Measurements from ENCODE around the gene FAM32A. TPM values are rescaled to one million over a fixed set of nuclear protein-coding genes. Genes with fewer than 3 reads are reported as not detected.

Gene FAM32A
- total and polyA plus RNA-seq, 7 donors = 26.3 to 133 (median 44.2) TPM

- no peaks in the 10 kb centered on the region for H3K4me1 ChIP-seq
- no peaks in the 10 kb centered on the region for H3K36me3 ChIP-seq (ENCODE audit: insufficient read depth in 1 of 2, low read depth in 1 of 2)
- intact Hi-C loops (cut with DNase I) = no loop called here
- ATAC-seq (no peak), DNase-seq (no peak)
- no peak overlapping the region for H3K4me3 ChIP-seq
- H3K9me3 ChIP-seq = no peaks in the 10 kb centered on the region
- H3K27ac ChIP-seq = no peak overlapping the region
- WGBS, 3 donors = 68 to 81% (median 73%) methylated on average over 5 of the region's 5 CpGs
- TF ChIP-seq CTCF (IDR thresholded peaks at IDR 0.05) = no peak
- H3K27me3 ChIP-seq (ENCODE audit: insufficient read depth in 3 of 3, low read length in 2 of 3) = peaks cover 0 to 4% (median 0%) of the 10 kb centered on the region in 3 donors
Observed at GRCh38 chr19:16146112-16146511, 39.1 kb upstream of the FAM32A start.

GRCh38 chr19:16148443-16149229, 36.6 kb upstream of the FAM32A start:
- Histone ChIP-seq H3K36me3 (ENCODE audit: insufficient read depth in 1 of 2, low read depth in 1 of 2) (no peaks in the 10 kb centered on the region), H3K27ac (no peak overlapping the region), H3K27me3 (ENCODE audit: insufficient read depth in 3 of 3, low read length in 2 of 3) (peaks cover 0 to 4% (median 0%) of the 10 kb centered on the region in 3 donors), H3K4me1 (no peaks in the 10 kb centered on the region), H3K9me3 (no peaks in the 10 kb centered on the region), H3K4me3 (no peak overlapping the region)
- TF ChIP-seq CTCF (IDR thresholded peaks at IDR 0.05) = no peak
- WGBS, 3 donors = 48 to 57% (median 51%) methylated on average over 7 to 8 of the region's 8 CpGs
- DNase-seq (no peak), ATAC-seq (no peak)
- intact Hi-C loops (cut with DNase I) = no loop called here

- DNase-seq = no peak
- 78 to 80% (median 79%) methylated on average over 11 of the region's 11 CpGs for WGBS, 3 donors
- H3K4me3 ChIP-seq = no peak overlapping the region
- H3K27ac ChIP-seq = no peak overlapping the region
- ATAC-seq = no peak
- no peaks in the 10 kb centered on the region for H3K9me3 ChIP-seq
- H3K27me3 ChIP-seq (ENCODE audit: insufficient read depth in 3 of 3, low read length in 2 of 3) = peaks cover 0 to 3% (median 0%) of the 10 kb centered on the region in 3 donors
- H3K36me3 ChIP-seq (ENCODE audit: insufficient read depth in 1 of 2, low read depth in 1 of 2) = no peaks in the 10 kb centered on the region
- no peaks in the 10 kb centered on the region for H3K4me1 ChIP-seq
- intact Hi-C loops (cut with DNase I) = no loop called here
- no peak for TF ChIP-seq CTCF (IDR thresholded peaks at IDR 0.05)
Observed at GRCh38 chr19:16153582-16154336, 31.5 kb upstream of the FAM32A start.

GRCh38 chr19:16154557-16154956, 30.7 kb upstream of the FAM32A start:
- no peak overlapping the region for H3K4me3 ChIP-seq
- no peaks in the 10 kb centered on the region for H3K4me1 ChIP-seq
- peaks cover 0 to 3% (median 0%) of the 10 kb centered on the region in 3 donors for H3K27me3 ChIP-seq (ENCODE audit: insufficient read depth in 3 of 3, low read length in 2 of 3)
- ATAC-seq (no peak), DNase-seq (no peak)
- H3K9me3 ChIP-seq = no peaks in the 10 kb centered on the region
- H3K36me3 ChIP-seq (ENCODE audit: insufficient read depth in 1 of 2, low read depth in 1 of 2) = no peaks in the 10 kb centered on the region
- 89 to 98% (median 89%) methylated on average over 8 of the region's 8 CpGs for WGBS, 3 donors
- no peak for TF ChIP-seq CTCF (IDR thresholded peaks at IDR 0.05)
- no peak overlapping the region for H3K27ac ChIP-seq
- intact Hi-C loops (cut with DNase I) = no loop called here
